K562 (cell line): ENCODE data around the gene MLF1. TPM values are rescaled to one million over a fixed set of nuclear protein-coding genes. Genes with fewer than 3 reads are reported as not detected.

ENCODE experiments used
- ATAC-seq: fragments of 200-7000 bp; cut with Tn5 transposase; 3 replicates; pipeline ENCODE4 v1.9.1; 2020; ENCODE audit warnings: moderate library complexity
- BruUV-seq: library from RNA; stranded (reverse); fragments of 400-500 nt; replicated peaks from 2 replicates; lab custom pipeline; 2021; lab: Mats Ljungman, UMichigan
- CTCF ChIA-PET: fragments of 300-600 bp; formaldehyde crosslinking; extraction: SDS; loops from one replicate; lab custom pipeline; 2021; ENCODE audit warnings: low intra/inter-chr PET ratio; lab: Yijun Ruan, JAX
- POLR2A ChIA-PET: fragments of 300-600, 350-650 bp; sonication (Branson Sonifier 250); formaldehyde crosslinking; extraction: SDS; loops from one replicate; lab custom pipeline; 2021; ENCODE audit warnings: antibody characterized with exemption, inconsistent platforms; lab: Yijun Ruan, JAX
- DNase-seq, 4 experiments: peaks; one replicate each; pipeline versions ENCODE4 v3.0.0 to v3.0.0-alpha.2; 2011 to 2018; ENCODE audit warnings: low spot score in 3 of 4, mixed read lengths in 3 of 4; ENCODE audit errors: extremely low read depth in 1 of 4
- FAIRE-seq: peaks from 2 replicates; lab custom pipeline; 2011; peaks lifted over from hg19 to GRCh38; lab: Jason Lieb, UNC
- H2AFZ ChIP-seq: 2 replicates; pipeline ENCODE4 v1.6.0; 2011; ENCODE audit warnings: low read depth, low read length, control low read depth, inconsistent platforms
- H3K27ac ChIP-seq: fragments of 200-600 bp; 3 replicates; pipeline ENCODE4 v1.8.0; 2011; ENCODE audit warnings: low read depth, mild to moderate bottlenecking, control low read depth, inconsistent platforms, low read length, moderate library complexity, mixed read lengths; ENCODE audit errors: extremely low read depth
- H3K27me3 ChIP-seq, 2 experiments: fragments of 300-600 bp in 1 of 2; 2 replicates in 1 of 2; 3 replicates in 1 of 2; pipeline versions ENCODE4 v1.6.0 to v1.8.0; 2011; ENCODE audit warnings: inconsistent platforms in 2 of 2, low read length in 2 of 2, mild to moderate bottlenecking in 1 of 2, mixed read lengths in 1 of 2, moderate library complexity in 1 of 2; ENCODE audit not compliant: control insufficient read depth in 2 of 2, insufficient read depth in 2 of 2
- H3K36me3 ChIP-seq: fragments of 300-600 bp; 3 replicates; pipeline ENCODE4 v1.8.0; 2011; ENCODE audit warnings: mild to moderate bottlenecking, low read length, inconsistent platforms; ENCODE audit not compliant: control insufficient read depth, insufficient read depth
- H3K4me1 ChIP-seq, 2 experiments: fragments of 200-600 bp in 1 of 2; replicated peaks in 1 of 2; 2 replicates in 1 of 2; 3 replicates in 1 of 2; pipeline versions ENCODE4 v1.5.1 to v1.8.0; 2011; ENCODE audit warnings: inconsistent platforms in 2 of 2, low read length in 2 of 2, mild to moderate bottlenecking in 1 of 2, mixed read lengths in 1 of 2, moderate library complexity in 1 of 2; ENCODE audit not compliant: control insufficient read depth in 2 of 2, insufficient read depth in 2 of 2
- H3K4me2 ChIP-seq: 2 replicates; pipeline ENCODE4 v1.6.1; 2011; ENCODE audit warnings: low read length, control low read depth, inconsistent platforms, mixed read lengths; ENCODE audit not compliant: insufficient read depth
- H3K4me3 ChIP-seq: fragments of 200-600 bp; sonication (generic), shearing (Covaris generic); 2 replicates; pipeline ENCODE4 v1.5.1; 2016; ENCODE audit warnings: control low read depth, inconsistent platforms
- H3K79me2 ChIP-seq: fragments of 200-600 bp; 3 replicates; pipeline ENCODE4 v1.8.0; 2011; ENCODE audit warnings: low read length, inconsistent platforms; ENCODE audit not compliant: control insufficient read depth, insufficient read depth
- H3K9ac ChIP-seq, 2 experiments: 2 replicates each; pipeline versions ENCODE4 v1.6.0 to v1.6.1; 2011; ENCODE audit warnings: low read depth in 2 of 2, low read length in 2 of 2, control low read depth in 1 of 2, inconsistent platforms in 1 of 2, mild to moderate bottlenecking in 1 of 2, mixed read lengths in 1 of 2; ENCODE audit not compliant: insufficient read depth in 1 of 2
- H3K9me1 ChIP-seq: one replicate; pipeline ENCODE4 v1.6.0; 2011; ENCODE audit warnings: inconsistent platforms, mild to moderate bottlenecking, low read length, moderate library complexity; ENCODE audit not compliant: control insufficient read depth, insufficient read depth
- H3K9me3 ChIP-seq: replicated peaks from 2 replicates; pipeline ENCODE4 v1.5.1; 2011; ENCODE audit warnings: low read depth, low read length, inconsistent platforms; ENCODE audit not compliant: control insufficient read depth, insufficient read depth
- H4K20me1 ChIP-seq: replicated peaks from 2 replicates; pipeline ENCODE4 v1.6.1; 2011; ENCODE audit warnings: low read length, inconsistent platforms, mixed read lengths; ENCODE audit not compliant: control insufficient read depth, insufficient read depth
- ADNP ChIP-seq: fragments of 200-800 bp; sonication (Bioruptor generic); IDR thresholded peaks from 2 replicates; pipeline ENCODE4 v1.6.1; 2016; ENCODE audit warnings: missing genetic modification characterization, missing compliant biosample characterization
- GATA2 ChIP-seq: sonication (generic); formaldehyde crosslinking; IDR thresholded peaks from 2 replicates; pipeline ENCODE4 v1.4.0; 2020; ENCODE audit warnings: mild to moderate bottlenecking, missing genetic modification reagents
- HDAC3 ChIP-seq: fragments of 450-650 bp; IDR thresholded peaks from 2 replicates; pipeline ENCODE4 v1.6.1; 2018; ENCODE audit warnings: borderline replicate concordance, mild to moderate bottlenecking, moderate library complexity; ENCODE audit not compliant: partially characterized antibody
- KLF16 ChIP-seq: IDR thresholded peaks from 2 replicates; pipeline ENCODE4 v1.6.1; 2016; ENCODE audit warnings: antibody characterized with exemption
- MECOM ChIP-seq: fragments of 250-450 bp; sonication (Bioruptor Pico); IDR thresholded peaks from 2 replicates; pipeline ENCODE4 v1.8.0; 2022; ENCODE audit warnings: inconsistent platforms
- NCOA2 ChIP-seq, 2 experiments: fragments of 450-650 bp; IDR thresholded peaks; 2 replicates each; pipeline ENCODE4 v1.6.1; 2018; ENCODE audit warnings: mild to moderate bottlenecking in 2 of 2, moderate library complexity in 1 of 2; ENCODE audit not compliant: partially characterized antibody in 2 of 2
- NR2C1 ChIP-seq, 2 experiments: fragments of 450-650 bp; IDR thresholded peaks; 2 replicates each; pipeline ENCODE4 v1.6.1; 2017; ENCODE audit warnings: mild to moderate bottlenecking in 2 of 2, antibody characterized with exemption in 1 of 2, inconsistent platforms in 1 of 2, missing compliant biosample characterization in 1 of 2, missing genetic modification characterization in 1 of 2
- PBX2 ChIP-seq, 2 experiments: IDR thresholded peaks in 1 of 2; conservative IDR thresholded peaks in 1 of 2; 2 replicates each; pipeline ENCODE4 v1.6.1; 2016; ENCODE audit warnings: low read depth in 2 of 2, mild to moderate bottlenecking in 1 of 2, missing compliant biosample characterization in 1 of 2, missing genetic modification characterization in 1 of 2, moderate library complexity in 1 of 2
- SMAD4 ChIP-seq: fragments of 250-450 bp; sonication (Bioruptor Pico); conservative IDR thresholded peaks from 2 replicates; pipeline ENCODE4 v1.8.0; 2021; ENCODE audit warnings: inconsistent platforms, mild to moderate bottlenecking, moderate library complexity
- STAT5A ChIP-seq: IDR thresholded peaks from 2 replicates; pipeline ENCODE4 v1.6.1; 2012; ENCODE audit warnings: low read length, inconsistent platforms, borderline replicate concordance
- TCF3 ChIP-seq: sonication (generic); formaldehyde crosslinking; IDR thresholded peaks from 2 replicates; pipeline ENCODE4 v1.4.0; 2020; ENCODE audit warnings: mild to moderate bottlenecking, missing genetic modification reagents
- TEAD4 ChIP-seq, 2 experiments: sonication (generic) in 1 of 2; formaldehyde crosslinking in 1 of 2; IDR thresholded peaks; 2 replicates each; pipeline versions ENCODE4 v1.6.1 to v1.8.0; 2012 to 2022; ENCODE audit warnings: borderline replicate concordance in 1 of 2, inconsistent platforms in 1 of 2, low read length in 1 of 2, mild to moderate bottlenecking in 1 of 2, missing genetic modification reagents in 1 of 2
- TRIM28 ChIP-seq: fragments of 450-650 bp; IDR thresholded peaks from 2 replicates; pipeline ENCODE4 v1.6.1; 2017
- ZBTB9 ChIP-seq: fragments of 450-650 bp; formaldehyde crosslinking; IDR thresholded peaks from 2 replicates; pipeline ENCODE4 v1.4.0; 2020; ENCODE audit warnings: mild to moderate bottlenecking, moderate library complexity
- ZNF124 ChIP-seq: sonication (generic); formaldehyde crosslinking; IDR thresholded peaks from 2 replicates; pipeline ENCODE4 v1.8.1; 2022; ENCODE audit warnings: missing genetic modification reagents
- WGBS: fragments of 100-300 bp; shearing (Covaris generic); methylation state at CpG from one replicate; pipeline ENCODE4 v1.1.6; 2016; ENCODE audit warnings: low coverage, mixed read lengths; ENCODE audit not compliant: insufficient coverage; ENCODE audit errors: missing lambda C conversion rate; 5-methylcytosine and 5-hydroxymethylcytosine counted together
- in situ Hi-C: fragments of 300-500 bp; cut with MboI; formaldehyde crosslinking; loops from 4 replicates; pipeline ENCODE4 v1.15.0; 2018; ENCODE audit warnings: inconsistent platforms, mixed read lengths
- intact Hi-C: fragments of 100-400 bp; cut with micrococcal nuclease; formaldehyde crosslinking; loops from 2 replicates; pipeline ENCODE4 v1.14.2; 2022
- polyA plus RNA-seq, 8 experiments: library from polyadenylated mRNA; depleted of rRNA in 4 of 8; stranded (reverse) in 5 of 8; unstranded in 3 of 8; fragments of >200 nt; fragmentation: Nextera tagmentation in 2 of 8; fragmentation: Illumina TruSeq in 1 of 8; extraction: Ambion mirVana in 2 of 8; extraction: Trizol in 1 of 8; gene quantifications; 2 replicates each; pipeline versions ENCODE4 v1.2.1 to v1.2.3, GENCODE V29; 2011 to 2014; ENCODE audit warnings: inconsistent platforms in 1 of 8, missing spikeins in 1 of 8
- total RNA-seq, 7 experiments: library from RNA; depleted of rRNA in 6 of 7; stranded (reverse); fragments of >200 nt in 6 of 7; fragmentation: Illumina TruSeq in 2 of 7; extraction: Trizol in 2 of 7; gene quantifications; 2 replicates each; pipeline versions ENCODE4 v1.2.1 to v1.2.3, GENCODE V29; 2011 to 2021; ENCODE audit warnings: low replicate concordance in 1 of 7

MLF1 gene
- total and polyA plus RNA-seq, 9 of the 15 experiments (the other 6 are each of a cell fraction or from before 2014, with no cell fraction given), result 20.4 to 71.0 (median 27.1) TPM

- H3K4me3 ChIP-seq, result no peak overlapping the region
- H2AFZ ChIP-seq, result peak overlapping the region; percentile 78
- no TSS peak for BruUV-seq
- H3K4me1 ChIP-seq, result peaks cover 9 to 16% of the 10 kb centered on the region in 2 experiments; a peak in 4 of 5 replicates
- H3K79me2 ChIP-seq, result peaks cover 28% of the 10 kb centered on the region
- WGBS, result 13% methylated on average over 7 of the region's 7 CpGs
- no peaks in the 10 kb centered on the region for H3K9me1 ChIP-seq
- in situ Hi-C loops, result no loop called here
- no peaks in the 10 kb centered on the region; the same call in 1 of the 2 replicates for H4K20me1 ChIP-seq
- ChIA-PET CTCF (no interaction called here), POLR2A (interaction anchor here (1.2 to 1.4 kb wide), 2 partner anchors 11 to 17 kb away, joined by 3 to 4 read pairs; no protein-coding TSS in a partner anchor)
- ATAC-seq (peak; percentile 64), FAIRE-seq (peak; percentile 40), DNase-seq (peak in 2 of 4 experiments; percentile 34 to 72)
- no peaks in the 10 kb centered on the region for H3K9me3 ChIP-seq
- H3K27ac ChIP-seq, result peak overlapping the region; percentile 48
- H3K9ac ChIP-seq, result no peak overlapping the region
- H3K4me2 ChIP-seq, result peak overlapping the region; percentile 29; the same call in 1 of the 2 replicates
- no peaks in the 10 kb centered on the region for H3K27me3 ChIP-seq
- H3K36me3 ChIP-seq, result peaks cover 14% of the 10 kb centered on the region
- intact Hi-C loops, result loop anchor here (10.0 kb wide), 1 partner anchor 67 kb away; the partner anchor contains the start of gene MLF1
- TF ChIP-seq GATA2 (CRISPR knock-in tag), result 0 out of 2 replicates have a peak, but pooled peaks have one; percentile 16
- no peak for TF ChIP-seq NCOA2 (IDR thresholded peaks at IDR 0.05; ENCODE audit: partially characterized antibody in 2 of 2)
- TF ChIP-seq TRIM28, result peak; percentile 77; the same call in 1 of the 2 replicates
- peak; percentile 60; the same call in 1 of the 2 replicates for TF ChIP-seq KLF16
- TF ChIP-seq ZBTB9 (CRISPR knock-in tag), result 0 out of 2 replicates have a peak, but pooled peaks have one; percentile 73
- TF ChIP-seq HDAC3, result peak; percentile 49
- TF ChIP-seq MECOM, result no peak
- TF ChIP-seq ZNF124 (CRISPR knock-in tag), result no peak
- 0 out of 2 replicates have a peak, but pooled peaks have one; percentile 23 for TF ChIP-seq ADNP
- TF ChIP-seq SMAD4, result 0 out of 2 replicates have a peak, but pooled peaks have one; percentile 49
- TF ChIP-seq PBX2 (CRISPR knock-in tag; IDR thresholded peaks at IDR 0.05; ENCODE audit: low read depth), result no peak
- peak; percentile 94 for TF ChIP-seq PBX2 (tag; conservative IDR thresholded peaks at IDR 0.05; ENCODE audit: low read depth)
- TF ChIP-seq TEAD4 (IDR thresholded peaks at IDR 0.05; ENCODE audit: low read length), result peak; percentile 80
- TF ChIP-seq TEAD4 (CRISPR knock-in tag; IDR thresholded peaks at IDR 0.05; ENCODE audit: borderline replicate concordance), result no peak
- TF ChIP-seq TCF3 (CRISPR knock-in tag), result peak; percentile 71
- 0 out of 2 replicates have a peak, but pooled peaks have one; percentile 16 for TF ChIP-seq STAT5A
- TF ChIP-seq NR2C1 (IDR thresholded peaks at IDR 0.05), result peak; percentile 43; the same call in 1 of the 2 replicates
- no peak for TF ChIP-seq NR2C1 (tag; IDR thresholded peaks at IDR 0.05)
Measured at GRCh38 chr3:158642005-158642404, 71.0 kb downstream of the MLF1 start.
